ENCODE measurements around the gene C1QL1.

DNA sequence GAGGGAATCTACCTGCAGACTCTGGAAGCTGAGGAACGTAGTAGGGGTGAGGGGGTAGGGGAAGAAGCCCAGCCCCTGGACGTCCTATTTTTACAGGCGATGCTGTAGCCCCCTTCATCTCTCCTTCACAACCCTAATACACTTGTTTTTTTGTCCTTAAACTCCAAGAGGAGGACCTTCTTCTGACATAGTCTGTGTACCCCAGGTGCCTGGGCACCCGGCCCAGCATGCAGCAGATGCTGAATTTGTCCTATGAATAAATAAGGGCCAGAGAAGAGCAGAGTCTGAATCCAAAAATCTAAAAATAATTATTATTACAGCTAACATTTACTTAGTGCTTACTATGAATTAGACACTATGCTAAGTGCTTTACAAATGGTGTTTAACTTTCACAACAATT, 25.6 kb downstream of the C1QL1 start:
- TF ChIP-seq, protein P1, sequence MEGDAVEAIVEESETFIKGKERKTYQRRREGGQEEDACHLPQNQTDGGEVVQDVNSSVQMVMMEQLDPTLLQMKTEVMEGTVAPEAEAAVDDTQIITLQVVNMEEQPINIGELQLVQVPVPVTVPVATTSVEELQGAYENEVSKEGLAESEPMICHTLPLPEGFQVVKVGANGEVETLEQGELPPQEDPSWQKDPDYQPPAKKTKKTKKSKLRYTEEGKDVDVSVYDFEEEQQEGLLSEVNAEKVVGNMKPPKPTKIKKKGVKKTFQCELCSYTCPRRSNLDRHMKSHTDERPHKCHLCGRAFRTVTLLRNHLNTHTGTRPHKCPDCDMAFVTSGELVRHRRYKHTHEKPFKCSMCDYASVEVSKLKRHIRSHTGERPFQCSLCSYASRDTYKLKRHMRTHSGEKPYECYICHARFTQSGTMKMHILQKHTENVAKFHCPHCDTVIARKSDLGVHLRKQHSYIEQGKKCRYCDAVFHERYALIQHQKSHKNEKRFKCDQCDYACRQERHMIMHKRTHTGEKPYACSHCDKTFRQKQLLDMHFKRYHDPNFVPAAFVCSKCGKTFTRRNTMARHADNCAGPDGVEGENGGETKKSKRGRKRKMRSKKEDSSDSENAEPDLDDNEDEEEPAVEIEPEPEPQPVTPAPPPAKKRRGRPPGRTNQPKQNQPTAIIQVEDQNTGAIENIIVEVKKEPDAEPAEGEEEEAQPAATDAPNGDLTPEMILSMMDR (IDR thresholded peaks at IDR 0.05; ENCODE audit: low read depth, low read length) = no peak
- TF ChIP-seq MYC (IDR thresholded peaks at IDR 0.05; ENCODE audit: low read depth, low read length) = no peak
- no peak for TF ChIP-seq POLR2A (IDR thresholded peaks at IDR 0.05; ENCODE audit: extremely low read depth, insufficient read length)
- TF ChIP-seq, protein P2, sequence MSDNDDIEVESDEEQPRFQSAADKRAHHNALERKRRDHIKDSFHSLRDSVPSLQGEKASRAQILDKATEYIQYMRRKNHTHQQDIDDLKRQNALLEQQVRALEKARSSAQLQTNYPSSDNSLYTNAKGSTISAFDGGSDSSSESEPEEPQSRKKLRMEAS (IDR thresholded peaks at IDR 0.05; ENCODE audit: low read depth, low read length) = no peak
